Measurements from ENCODE around the gene TBX20. TPM values are rescaled to one million over a fixed set of nuclear protein-coding genes. Genes with fewer than 3 reads are reported as not detected.
"Not testable (repeated sequence)": the region's sequence is repeated elsewhere in the genome, so short reads cannot be mapped to it uniquely, and the experiment has no call there.

TBX20 gene
- total RNA-seq, 6 experiments from 2014 or later: 0.40 to 1.4 (median 0.94) TPM

- H3K27ac ChIP-seq; H3K27me3 ChIP-seq; H3K9me3 ChIP-seq; ATAC-seq; H3K36me3 ChIP-seq; DNase-seq; intact Hi-C loops (cut with DNase I); H3K4me1 ChIP-seq; H3K4me3 ChIP-seq: not testable (repeated sequence)
- WGBS (ENCODE audit: insufficient coverage, low coverage, low lambda C conversion rate, missing lambda C conversion rate): 76% methylated on average over 2 of the region's 2 CpGs
These were observed 55.3 kb downstream of the TBX20 start for GRCh38 chr7:35198370-35199140.

- DNase-seq; H3K27me3 ChIP-seq; H3K4me3 ChIP-seq; H3K27ac ChIP-seq; ATAC-seq; H3K36me3 ChIP-seq; intact Hi-C loops (cut with DNase I); H3K4me1 ChIP-seq; H3K9me3 ChIP-seq: not testable (repeated sequence)
- 90% methylated on average over 4 of the region's 4 CpGs for WGBS (ENCODE audit: insufficient coverage, low coverage, low lambda C conversion rate, missing lambda C conversion rate)
These were observed 62.3 kb downstream of the TBX20 start for GRCh38 chr7:35191571-35191970.

DNA sequence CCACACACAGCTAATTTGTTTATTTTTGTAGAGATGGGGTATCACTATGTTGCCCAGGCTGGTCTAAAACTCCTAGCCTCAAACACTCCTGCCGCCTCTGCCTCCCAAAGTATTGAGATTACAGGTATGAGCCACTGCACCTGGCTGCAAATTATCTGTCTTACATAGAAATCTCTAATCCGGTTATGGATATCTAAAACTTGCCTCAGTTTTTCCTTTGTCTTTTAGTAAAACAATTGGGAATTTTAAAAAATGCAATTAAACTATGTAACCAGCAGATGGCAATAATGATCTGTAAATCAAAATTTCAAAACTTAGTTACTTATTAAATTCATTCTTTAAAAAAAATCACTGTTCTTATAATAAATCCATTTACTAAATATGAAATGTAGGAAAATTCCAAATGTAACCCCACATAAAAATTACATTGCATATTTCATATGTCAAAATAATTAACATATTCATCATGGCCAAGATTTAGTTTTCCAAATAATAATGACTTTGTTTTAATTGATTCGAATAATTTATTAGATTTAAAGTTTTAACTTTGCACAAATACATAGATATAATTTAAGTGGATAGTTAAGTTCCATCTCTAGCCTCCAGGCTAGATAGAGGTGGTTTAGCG is 63.6 kb downstream of the TBX20 start:
- H3K4me1 ChIP-seq; DNase-seq; intact Hi-C loops (cut with DNase I); ATAC-seq; H3K27ac ChIP-seq; H3K36me3 ChIP-seq; H3K9me3 ChIP-seq; H3K27me3 ChIP-seq; H3K4me3 ChIP-seq: not testable (repeated sequence)
- TF ChIP-seq, protein P1, sequence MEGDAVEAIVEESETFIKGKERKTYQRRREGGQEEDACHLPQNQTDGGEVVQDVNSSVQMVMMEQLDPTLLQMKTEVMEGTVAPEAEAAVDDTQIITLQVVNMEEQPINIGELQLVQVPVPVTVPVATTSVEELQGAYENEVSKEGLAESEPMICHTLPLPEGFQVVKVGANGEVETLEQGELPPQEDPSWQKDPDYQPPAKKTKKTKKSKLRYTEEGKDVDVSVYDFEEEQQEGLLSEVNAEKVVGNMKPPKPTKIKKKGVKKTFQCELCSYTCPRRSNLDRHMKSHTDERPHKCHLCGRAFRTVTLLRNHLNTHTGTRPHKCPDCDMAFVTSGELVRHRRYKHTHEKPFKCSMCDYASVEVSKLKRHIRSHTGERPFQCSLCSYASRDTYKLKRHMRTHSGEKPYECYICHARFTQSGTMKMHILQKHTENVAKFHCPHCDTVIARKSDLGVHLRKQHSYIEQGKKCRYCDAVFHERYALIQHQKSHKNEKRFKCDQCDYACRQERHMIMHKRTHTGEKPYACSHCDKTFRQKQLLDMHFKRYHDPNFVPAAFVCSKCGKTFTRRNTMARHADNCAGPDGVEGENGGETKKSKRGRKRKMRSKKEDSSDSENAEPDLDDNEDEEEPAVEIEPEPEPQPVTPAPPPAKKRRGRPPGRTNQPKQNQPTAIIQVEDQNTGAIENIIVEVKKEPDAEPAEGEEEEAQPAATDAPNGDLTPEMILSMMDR (IDR thresholded peaks at IDR 0.05): peak in 3 of 4 donors; percentile 5 to 22 (median 19)
- 49% methylated on average over 4 of the region's 4 CpGs for WGBS (ENCODE audit: insufficient coverage, low coverage, low lambda C conversion rate, missing lambda C conversion rate)

DNA sequence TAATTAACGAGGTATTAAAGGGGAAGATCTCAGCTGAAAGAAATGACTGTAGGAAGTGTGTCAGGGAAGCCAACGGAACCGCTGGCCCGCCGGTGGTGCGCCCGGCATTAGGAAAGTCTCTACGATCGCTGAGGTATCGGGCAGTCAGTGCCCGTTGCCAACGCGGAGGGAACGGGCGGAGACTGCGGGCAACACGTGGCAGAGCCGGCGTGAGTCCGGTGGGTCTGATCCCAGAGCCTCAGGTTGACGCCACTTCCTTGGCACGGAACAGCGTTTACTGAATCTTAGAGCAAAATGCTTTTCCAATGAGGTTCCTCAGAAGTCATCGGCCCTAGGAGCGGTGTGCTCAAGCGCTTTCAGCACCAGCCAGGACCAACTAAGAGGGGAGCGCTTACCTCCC is 67.1 kb downstream of the TBX20 start:
- ATAC-seq: peak; percentile 59 to 80 (median 66)
- H3K4me1 ChIP-seq; intact Hi-C loops (cut with DNase I); H3K36me3 ChIP-seq; H3K27me3 ChIP-seq; H3K9me3 ChIP-seq; H3K27ac ChIP-seq: not testable (repeated sequence)
- 0% methylated on average over 1 of the region's 27 CpGs for WGBS (ENCODE audit: insufficient coverage, low coverage, low lambda C conversion rate, missing lambda C conversion rate)
- peak; percentile 44 to 56 (median 56) for DNase-seq
- peak overlapping the region; percentile 22 to 43 (median 34) for H3K4me3 ChIP-seq

- Histone ChIP-seq H3K36me3 (no peaks in the 10 kb centered on the region), H3K27me3 (no peaks in the 10 kb centered on the region), H3K4me3 (peak overlapping the region; percentile 22 to 43 (median 34)), H3K27ac (no peak overlapping the region), H3K9me3 (no peaks in the 10 kb centered on the region), H3K4me1 (peaks cover 0 to 6% (median 0%) of the 10 kb centered on the region in 4 donors)
- WGBS (ENCODE audit: insufficient coverage, low coverage, low lambda C conversion rate, missing lambda C conversion rate): 1% methylated on average over 25 of the region's 67 CpGs
- intact Hi-C loops (cut with DNase I): no loop called here
- no peak for TF ChIP-seq POLR2A (IDR thresholded peaks at IDR 0.05)
- TF ChIP-seq, protein P1 (IDR thresholded peaks at IDR 0.05): peak in 1 of 4 donors; percentile 19
- DNase-seq (peak in 2 of 3 donors; percentile 43 to 45), ATAC-seq (peak; percentile 33 to 92 (median 64))
These were observed 67.8 kb downstream of the TBX20 start for GRCh38 chr7:35185908-35186731.

DNA sequence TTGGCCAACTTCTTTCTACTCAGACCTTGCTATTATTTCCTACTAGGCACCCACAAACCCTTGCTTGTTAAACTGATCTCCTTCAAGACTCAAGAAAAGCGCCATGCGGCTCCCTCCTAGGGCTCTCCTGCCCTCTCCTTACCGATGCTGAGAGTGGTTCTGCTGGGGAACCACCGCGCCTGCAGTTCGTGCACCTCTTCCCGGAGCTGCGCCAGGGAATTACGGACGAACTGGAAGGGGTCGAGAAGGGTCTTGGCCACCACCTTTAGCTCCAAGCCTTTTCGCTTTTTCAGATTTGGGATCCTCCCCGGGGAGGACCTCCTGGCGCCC is 68.4 kb downstream of the TBX20 start:
- H3K27ac ChIP-seq; DNase-seq; H3K4me1 ChIP-seq; H3K27me3 ChIP-seq; intact Hi-C loops (cut with DNase I); H3K9me3 ChIP-seq; H3K36me3 ChIP-seq; ATAC-seq: not testable (repeated sequence)
- peak overlapping the region; percentile 22 to 43 (median 34) for H3K4me3 ChIP-seq
- 0% methylated on average over 12 of the region's 14 CpGs for WGBS (ENCODE audit: insufficient coverage, low coverage, low lambda C conversion rate, missing lambda C conversion rate)

- H3K36me3 ChIP-seq; H3K4me3 ChIP-seq; H3K4me1 ChIP-seq; ATAC-seq; H3K9me3 ChIP-seq; H3K27me3 ChIP-seq; H3K27ac ChIP-seq; intact Hi-C loops (cut with DNase I); DNase-seq: not testable (repeated sequence)
- 22% methylated on average over 5 of the region's 5 CpGs for WGBS (ENCODE audit: insufficient coverage, low coverage, low lambda C conversion rate, missing lambda C conversion rate)
These were observed 68.9 kb downstream of the TBX20 start for GRCh38 chr7:35184961-35185360.

DNA sequence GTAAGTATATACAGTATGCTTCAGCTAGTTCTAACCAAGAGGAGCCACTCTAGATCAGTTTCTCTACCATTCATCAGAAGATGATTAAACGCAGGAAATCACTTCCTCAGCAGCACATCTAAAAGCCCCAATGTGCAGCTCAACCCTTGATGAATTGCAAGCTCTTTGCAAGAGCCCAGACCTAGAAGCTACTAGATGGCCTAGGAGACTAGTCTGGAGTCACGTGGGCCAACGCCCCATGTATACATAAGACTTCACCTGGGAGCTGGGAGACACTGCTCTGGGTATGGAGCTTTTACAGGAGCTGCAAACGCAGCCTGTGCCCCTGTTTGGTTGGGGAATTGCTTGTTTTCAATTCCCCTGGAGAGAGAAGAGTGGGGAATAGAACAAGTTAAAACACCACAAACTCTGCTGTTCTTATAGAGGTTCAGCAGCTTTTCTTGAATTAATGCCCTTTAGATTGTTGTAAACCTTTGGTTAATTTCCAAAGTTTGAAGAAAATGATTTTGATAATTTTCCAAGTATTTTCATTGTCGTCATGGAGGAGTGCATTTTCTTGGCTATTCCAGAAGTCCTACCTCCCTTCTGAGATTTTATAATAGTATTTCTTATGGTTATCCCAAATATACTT is 69.9 kb downstream of the TBX20 start:
- H3K4me3 ChIP-seq; H3K36me3 ChIP-seq; intact Hi-C loops (cut with DNase I); DNase-seq; H3K4me1 ChIP-seq; H3K9me3 ChIP-seq; H3K27ac ChIP-seq; ATAC-seq; H3K27me3 ChIP-seq: not testable (repeated sequence)
- 43% methylated on average over 2 of the region's 5 CpGs for WGBS (ENCODE audit: insufficient coverage, low coverage, low lambda C conversion rate, missing lambda C conversion rate)

GRCh38 chr7:35180665-35181064 is 73.2 kb downstream of the TBX20 start:
- intact Hi-C loops (cut with DNase I); H3K4me1 ChIP-seq; H3K9me3 ChIP-seq; H3K4me3 ChIP-seq; H3K27ac ChIP-seq; ATAC-seq; H3K36me3 ChIP-seq; DNase-seq; H3K27me3 ChIP-seq: not testable (repeated sequence)
- WGBS (ENCODE audit: insufficient coverage, low coverage, low lambda C conversion rate, missing lambda C conversion rate): 76% methylated on average over 6 of the region's 6 CpGs

Data from right lobe of liver (tissue), 6 donors.